ENCODE measurements around the gene ANO5.

DNA sequence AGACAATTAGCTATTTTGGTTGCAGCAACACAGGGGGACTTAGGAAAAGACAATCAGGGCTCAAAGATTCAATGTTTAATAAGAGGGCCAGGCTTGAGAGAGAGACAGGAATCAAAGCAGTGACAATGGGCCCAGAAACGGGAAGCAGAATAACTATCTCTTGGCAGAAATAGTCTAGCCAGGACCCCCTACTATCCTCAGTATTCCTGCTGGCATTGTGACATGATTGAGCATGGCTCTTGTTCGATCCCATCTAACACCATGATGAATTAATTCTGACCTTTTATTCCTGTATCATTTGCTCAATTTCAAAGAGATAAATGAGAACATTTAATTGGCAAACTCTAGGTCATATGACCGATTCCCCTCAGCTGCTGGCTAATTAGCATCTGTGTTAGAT is 12.8 kb upstream of the ANO5 start:
- TF ChIP-seq, protein P1, sequence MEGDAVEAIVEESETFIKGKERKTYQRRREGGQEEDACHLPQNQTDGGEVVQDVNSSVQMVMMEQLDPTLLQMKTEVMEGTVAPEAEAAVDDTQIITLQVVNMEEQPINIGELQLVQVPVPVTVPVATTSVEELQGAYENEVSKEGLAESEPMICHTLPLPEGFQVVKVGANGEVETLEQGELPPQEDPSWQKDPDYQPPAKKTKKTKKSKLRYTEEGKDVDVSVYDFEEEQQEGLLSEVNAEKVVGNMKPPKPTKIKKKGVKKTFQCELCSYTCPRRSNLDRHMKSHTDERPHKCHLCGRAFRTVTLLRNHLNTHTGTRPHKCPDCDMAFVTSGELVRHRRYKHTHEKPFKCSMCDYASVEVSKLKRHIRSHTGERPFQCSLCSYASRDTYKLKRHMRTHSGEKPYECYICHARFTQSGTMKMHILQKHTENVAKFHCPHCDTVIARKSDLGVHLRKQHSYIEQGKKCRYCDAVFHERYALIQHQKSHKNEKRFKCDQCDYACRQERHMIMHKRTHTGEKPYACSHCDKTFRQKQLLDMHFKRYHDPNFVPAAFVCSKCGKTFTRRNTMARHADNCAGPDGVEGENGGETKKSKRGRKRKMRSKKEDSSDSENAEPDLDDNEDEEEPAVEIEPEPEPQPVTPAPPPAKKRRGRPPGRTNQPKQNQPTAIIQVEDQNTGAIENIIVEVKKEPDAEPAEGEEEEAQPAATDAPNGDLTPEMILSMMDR (IDR thresholded peaks at IDR 0.05; ENCODE audit: low read depth, low read length), result no peak
- TF ChIP-seq EZH2phosphoT487 (IDR thresholded peaks at IDR 0.05; ENCODE audit: low read depth), result no peak
